GM13977 (cell line): ENCODE data around the gene SNUPN.
A peak's percentile ranks its signal among the peaks of the same experiment; 100 is the strongest.

ENCODE experiments used
- DNase-seq: peaks from one replicate; pipeline ENCODE4 v3.0.0; 2012; ENCODE audit warnings: low spot score
- CTCF ChIP-seq: IDR thresholded peaks from 2 replicates; pipeline ENCODE4 v1.5.1; 2012; ENCODE audit warnings: mild to moderate bottlenecking, control low read depth; ENCODE audit not compliant: insufficient read depth; ENCODE audit errors: extremely low read depth, missing control alignments
- in situ Hi-C: fragments of 300-500 bp; cut with MboI; formaldehyde crosslinking; loops from one replicate; pipeline ENCODE4 v1.12.0; 2022; ENCODE audit warnings: low sequenced_read_pairs, low pct_unique_long_range_greater_than_20kb, mixed read lengths, inconsistent platforms; ENCODE audit not compliant: unreplicated experiment

SNUPN gene

GRCh38 chr15:75578948-75579920, 46.3 kb downstream of the SNUPN start, which contains the start of gene PTPN9:
Gene PTPN9, minus strand, starts transcription at chr15:75579315. Its CDS starts 539 bp downstream, at chr15:75578776.
- DNase-seq, result peak; percentile 86
- in situ Hi-C loops, result no loop called here

DNA sequence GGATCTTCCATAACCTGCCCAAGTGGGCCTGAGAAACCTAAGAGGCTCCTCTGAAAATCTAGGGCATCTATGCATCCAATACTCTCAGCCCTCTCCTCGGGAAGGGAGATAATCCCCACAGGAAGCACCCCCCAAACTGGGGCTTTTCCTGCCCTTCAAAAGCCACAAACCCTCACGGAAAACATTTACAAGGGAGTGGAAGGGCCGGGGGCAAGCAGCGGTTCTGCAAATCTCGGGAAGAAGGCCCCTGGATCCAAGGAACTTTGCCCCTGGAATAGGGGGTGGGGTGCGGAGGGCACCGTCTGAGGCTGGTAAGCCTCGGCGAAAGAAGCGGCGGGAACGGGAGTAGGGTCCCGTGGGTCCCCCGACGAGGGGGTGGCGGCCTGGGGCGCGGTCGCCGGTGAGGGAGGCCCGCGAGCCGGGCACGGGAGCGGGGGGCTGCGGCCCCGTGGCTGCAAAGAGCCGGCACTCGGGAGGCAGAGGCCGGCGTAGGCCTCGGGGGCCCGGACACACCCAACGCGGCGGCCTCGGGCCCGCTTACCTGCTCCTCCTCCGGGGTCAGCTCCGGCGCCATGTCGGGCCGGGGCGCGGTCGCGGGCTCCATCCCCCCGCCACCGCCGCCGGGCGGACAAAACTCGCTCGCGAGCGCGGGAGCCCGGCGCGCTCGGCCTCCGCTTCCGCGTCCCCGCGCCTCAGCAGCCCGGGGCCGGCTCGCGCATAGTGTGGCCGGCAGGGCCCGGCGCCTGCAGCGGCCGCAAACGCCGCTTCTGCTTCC, 47.2 kb downstream of the SNUPN start:
- TF ChIP-seq CTCF, result no peak
- in situ Hi-C loops, result no loop called here
- peak; percentile 75 for DNase-seq

More at GRCh38 chr15:75578948-75579920, 46.3 kb downstream of the SNUPN start, which contains the start of gene PTPN9:
- peak; percentile 43 for TF ChIP-seq CTCF

DNA sequence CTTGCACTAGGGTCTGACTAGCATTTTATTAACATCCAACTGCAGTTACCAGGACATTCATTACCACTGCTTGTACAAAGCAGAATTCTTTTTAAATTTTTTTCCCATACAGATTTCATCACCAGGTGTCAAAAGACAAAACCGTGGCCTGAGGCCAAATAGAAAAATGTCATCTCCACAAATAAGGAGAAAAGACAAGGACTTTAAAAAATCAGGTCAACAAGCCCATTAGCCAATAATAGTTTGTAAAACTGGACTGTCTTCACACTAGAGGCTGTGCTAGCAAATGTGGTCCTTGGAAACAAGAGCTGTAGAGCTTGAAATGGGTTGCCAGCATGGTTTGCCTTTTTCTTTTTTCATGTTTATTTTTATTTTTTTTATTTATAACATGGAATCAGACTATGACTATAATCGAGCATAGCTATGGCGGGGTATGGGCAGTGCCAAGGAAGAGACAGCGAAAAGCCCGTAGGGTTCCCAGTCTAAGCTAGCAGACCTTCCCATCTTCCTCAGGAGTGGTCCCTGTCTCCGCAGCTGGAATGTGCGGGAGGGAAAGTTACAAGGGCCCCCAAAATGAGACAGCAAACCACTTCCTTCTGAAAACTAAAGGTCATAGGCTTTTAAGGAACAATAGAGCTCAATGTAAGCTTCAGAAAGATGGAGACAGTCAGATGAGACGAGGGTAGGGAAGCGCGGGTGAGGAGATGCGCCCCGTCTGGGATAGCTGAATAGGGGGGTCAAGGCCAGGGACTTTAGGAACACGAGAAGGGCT, 47.9 kb downstream of the SNUPN start:
- DNase-seq, result no peak
- in situ Hi-C loops, result no loop called here
- no peak for TF ChIP-seq CTCF

DNA sequence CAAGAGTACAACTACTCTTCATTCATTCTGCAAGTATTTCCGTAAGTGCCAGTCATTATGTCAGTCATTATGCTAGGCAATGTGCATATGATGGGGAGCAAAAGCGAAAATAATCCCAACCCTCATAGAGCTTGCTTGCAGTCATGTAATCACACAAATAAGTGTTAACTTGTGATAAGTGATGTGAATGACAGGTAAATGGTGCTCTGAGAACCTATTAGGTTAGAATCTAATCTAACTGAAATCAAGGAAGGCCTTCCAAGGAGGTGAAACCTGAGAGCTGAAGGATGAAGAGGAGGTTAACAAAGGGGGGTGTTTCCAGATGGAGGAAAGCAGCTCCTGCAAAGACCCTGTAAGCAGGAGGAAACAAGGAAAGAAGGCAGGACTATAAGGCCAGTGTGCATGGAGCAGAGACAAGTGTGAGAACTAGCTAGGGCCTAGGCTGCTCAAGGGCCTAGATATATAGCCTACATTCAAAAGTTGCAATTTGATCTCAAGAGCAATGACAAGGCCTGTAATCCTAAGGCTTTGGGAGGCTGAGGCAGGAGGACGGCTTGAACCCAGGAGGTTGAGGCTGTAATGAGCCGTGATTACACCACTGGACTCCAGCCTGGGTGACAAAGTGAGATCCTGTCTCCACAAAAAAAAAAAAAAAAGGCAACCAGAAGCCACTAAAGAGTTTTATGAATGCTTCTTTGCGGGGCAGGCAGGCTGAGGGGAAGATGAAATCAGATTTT, 51.7 kb downstream of the SNUPN start:
- no peak for TF ChIP-seq CTCF
- in situ Hi-C loops, result no loop called here
- DNase-seq, result no peak

GRCh38 chr15:75570126-75570845, 55.2 kb downstream of the SNUPN start:
- no peak for DNase-seq
- in situ Hi-C loops, result no loop called here
- TF ChIP-seq CTCF, result no peak
